ENCODE data around the gene IGLL5.

IGLL5 gene

GRCh38 chr22:22907551-22908494, 20.2 kb downstream of the IGLL5 start:
- peaks cover 18% of the 10 kb centered on the region for H3K36me3 ChIP-seq (replicated peaks; ENCODE audit: low read depth, low read length)
- peaks cover 64% of the 10 kb centered on the region for H3K79me2 ChIP-seq (ENCODE audit: low read length)
- TF ChIP-seq EZH2phosphoT487 (IDR thresholded peaks at IDR 0.05; ENCODE audit: low read depth) (no peak), CTCF (IDR thresholded peaks at IDR 0.05; ENCODE audit: low read depth, low read length) (no peak)
- peaks cover 82% of the 10 kb centered on the region for H3K4me1 ChIP-seq (ENCODE audit: low read length)
- H2AFZ ChIP-seq (ENCODE audit: low read depth, low read length): no peak overlapping the region
- H4K20me1 ChIP-seq (ENCODE audit: insufficient read depth, low read length): no peaks in the 10 kb centered on the region
- H3K9ac ChIP-seq (ENCODE audit: low read length): peak overlapping the region; percentile 56; the same call in 1 of the 2 replicates
- H3K4me3 ChIP-seq (ENCODE audit: low read length): 0 out of 2 replicates have a peak overlapping the region, but pooled peaks have one; percentile 28
- no peaks in the 10 kb centered on the region for H3K27me3 ChIP-seq (ENCODE audit: low read depth, low read length)
- no peaks in the 10 kb centered on the region; the same call in 1 of the 2 replicates for H3K9me3 ChIP-seq (ENCODE audit: insufficient read depth, low read length)
- H3K27ac ChIP-seq (ENCODE audit: low read length): peak overlapping the region; percentile 91
- peak overlapping the region; percentile 42; the same call in 1 of the 2 replicates for H3K4me2 ChIP-seq (ENCODE audit: low read length)

GRCh38 chr22:22908495-22908861, 20.9 kb downstream of the IGLL5 start:
- Histone ChIP-seq H3K4me3 (ENCODE audit: low read length) (no peak overlapping the region), H3K27me3 (ENCODE audit: low read depth, low read length) (no peaks in the 10 kb centered on the region), H3K9me3 (ENCODE audit: insufficient read depth, low read length) (no peaks in the 10 kb centered on the region), H3K4me1 (ENCODE audit: low read length) (peaks cover 80% of the 10 kb centered on the region), H3K27ac (ENCODE audit: low read length) (peak overlapping the region; percentile 91), H3K36me3 (replicated peaks; ENCODE audit: low read depth, low read length) (peaks cover 21% of the 10 kb centered on the region), H4K20me1 (ENCODE audit: insufficient read depth, low read length) (no peaks in the 10 kb centered on the region), H3K79me2 (ENCODE audit: low read length) (peaks cover 63% of the 10 kb centered on the region), H3K4me2 (ENCODE audit: low read length) (no peak overlapping the region), H3K9ac (ENCODE audit: low read length) (peak overlapping the region; percentile 56; the same call in 1 of the 2 replicates), H2AFZ (ENCODE audit: low read depth, low read length) (no peak overlapping the region)
- no peak for TF ChIP-seq EZH2phosphoT487 (IDR thresholded peaks at IDR 0.05; ENCODE audit: low read depth)
- no peak for TF ChIP-seq CTCF (IDR thresholded peaks at IDR 0.05; ENCODE audit: low read depth, low read length)

GRCh38 chr22:22908941-22909604, 21.5 kb downstream of the IGLL5 start:
- no peak overlapping the region for H3K4me2 ChIP-seq (ENCODE audit: low read length)
- H3K9me3 ChIP-seq (ENCODE audit: insufficient read depth, low read length): no peaks in the 10 kb centered on the region
- no peak overlapping the region for H2AFZ ChIP-seq (ENCODE audit: low read depth, low read length)
- H3K4me3 ChIP-seq (ENCODE audit: low read length): no peak overlapping the region
- H3K36me3 ChIP-seq (replicated peaks; ENCODE audit: low read depth, low read length): peaks cover 21% of the 10 kb centered on the region
- H3K27me3 ChIP-seq (ENCODE audit: low read depth, low read length): no peaks in the 10 kb centered on the region
- H3K27ac ChIP-seq (ENCODE audit: low read length): peak overlapping the region; percentile 91
- no peaks in the 10 kb centered on the region for H4K20me1 ChIP-seq (ENCODE audit: insufficient read depth, low read length)
- no peak overlapping the region for H3K9ac ChIP-seq (ENCODE audit: low read length)
- peaks cover 80% of the 10 kb centered on the region for H3K4me1 ChIP-seq (ENCODE audit: low read length)
- TF ChIP-seq CTCF (IDR thresholded peaks at IDR 0.05; ENCODE audit: low read depth, low read length) (no peak), EZH2phosphoT487 (IDR thresholded peaks at IDR 0.05; ENCODE audit: low read depth) (no peak)
- peaks cover 64% of the 10 kb centered on the region for H3K79me2 ChIP-seq (ENCODE audit: low read length)
